ENCODE data around the gene TEKT2. TPM values are rescaled to one million over a fixed set of nuclear protein-coding genes. Genes with fewer than 3 reads are reported as not detected.

The TEKT2 gene
- total RNA-seq, 2 experiments from 2014 or later: not detected

DNA sequence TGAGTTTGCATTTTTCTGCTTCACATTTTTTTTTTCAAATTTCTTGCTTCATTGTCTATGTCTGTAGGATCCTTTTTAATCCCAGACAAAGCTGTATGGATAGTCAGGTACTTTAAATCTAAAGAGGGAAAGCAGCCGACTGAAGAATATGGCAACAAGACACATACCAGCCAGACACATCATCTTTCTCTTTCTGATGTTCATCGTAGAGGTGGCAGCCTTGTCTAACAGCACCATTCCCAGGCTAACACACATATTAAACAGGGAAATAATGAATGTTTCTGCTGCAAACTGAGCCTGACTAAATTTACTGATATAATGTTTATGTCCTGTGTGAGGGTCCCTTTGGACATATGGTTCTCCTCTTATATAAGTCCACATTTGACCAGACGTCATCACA is 3.7 kb upstream of the TEKT2 start:
- peaks cover 4% of the 10 kb centered on the region for H3K4me1 Mint-ChIP-seq (ENCODE audit: low read depth)
- no peak overlapping the region for H3K4me3 Mint-ChIP-seq
- no peak for ATAC-seq
- H3K36me3 Mint-ChIP-seq (ENCODE audit: low read depth): no peaks in the 10 kb centered on the region
- no peaks in the 10 kb centered on the region for H3K9me3 Mint-ChIP-seq (ENCODE audit: insufficient read depth)
- ChIA-PET CTCF (no interaction called here), POLR2A (no interaction called here)
- peaks cover 34% of the 10 kb centered on the region for H3K27me3 Mint-ChIP-seq (ENCODE audit: low read depth)
- DNase-seq: no peak
- no peak overlapping the region for H3K27ac Mint-ChIP-seq

DNA sequence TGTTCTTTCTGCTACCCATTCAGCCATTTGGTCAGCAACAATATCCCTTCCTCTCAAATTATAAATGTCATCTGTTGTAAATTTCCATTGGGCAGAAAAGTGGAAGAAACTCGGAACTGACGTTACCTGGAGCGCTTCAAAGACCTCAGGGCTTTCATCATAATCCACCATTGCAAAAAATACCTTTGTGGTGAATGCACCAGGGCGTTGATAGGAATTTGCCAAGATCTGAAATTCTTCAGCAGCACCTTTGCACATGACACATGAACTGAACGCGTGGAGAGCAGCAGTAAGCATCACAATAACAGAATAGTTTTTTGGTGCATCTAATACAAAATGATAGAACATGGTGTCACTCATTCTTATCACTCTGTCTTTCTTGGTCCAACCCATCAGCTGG is 3.1 kb upstream of the TEKT2 start:
- no peak overlapping the region for H3K4me3 Mint-ChIP-seq
- ATAC-seq (no peak), DNase-seq (no peak)
- no peaks in the 10 kb centered on the region for H3K9me3 Mint-ChIP-seq (ENCODE audit: insufficient read depth)
- no peak overlapping the region for H3K27ac Mint-ChIP-seq
- H3K4me1 Mint-ChIP-seq (ENCODE audit: low read depth): peaks cover 4% of the 10 kb centered on the region
- peaks cover 34% of the 10 kb centered on the region for H3K27me3 Mint-ChIP-seq (ENCODE audit: low read depth)
- POLR2A ChIA-PET: no interaction called here
- H3K36me3 Mint-ChIP-seq (ENCODE audit: low read depth): no peaks in the 10 kb centered on the region
- CTCF ChIA-PET: no interaction called here

DNA sequence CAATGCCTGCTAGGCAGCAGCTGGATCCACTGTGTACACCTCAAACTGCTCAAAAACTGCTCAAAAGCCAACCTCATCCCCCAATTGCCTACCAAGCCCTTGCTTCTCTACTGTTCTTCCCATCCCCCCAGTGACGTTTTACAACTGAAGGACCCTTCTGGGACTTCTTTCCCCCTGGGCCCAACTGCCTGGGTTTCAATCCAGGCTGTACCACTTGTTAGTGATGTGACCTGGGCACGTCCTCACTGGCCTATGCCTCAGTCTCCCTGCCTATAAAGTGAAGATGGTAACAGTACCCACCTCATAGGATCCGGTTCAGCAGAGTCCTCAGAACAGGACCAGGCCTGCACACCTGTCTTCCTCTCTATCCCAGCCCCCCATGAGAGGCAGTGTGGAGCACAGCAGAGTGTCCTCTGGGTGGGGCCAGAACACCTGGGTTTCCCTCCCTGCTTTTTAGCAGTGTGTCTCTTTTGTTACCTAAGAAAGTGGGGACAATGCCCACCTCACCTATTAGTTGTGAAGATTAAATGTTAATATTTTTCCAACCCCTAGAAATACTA is 1.9 kb upstream of the TEKT2 start:
- H3K27me3 Mint-ChIP-seq (ENCODE audit: low read depth): peaks cover 34% of the 10 kb centered on the region
- DNase-seq: no peak
- H3K9me3 Mint-ChIP-seq (ENCODE audit: insufficient read depth): no peaks in the 10 kb centered on the region
- H3K4me3 Mint-ChIP-seq: no peak overlapping the region
- ChIA-PET CTCF (no interaction called here), POLR2A (interaction anchor here (0.7 kb wide), 1 partner anchor 274 kb away, joined by 3 read pairs; no protein-coding TSS in a partner anchor)
- no peak overlapping the region for H3K27ac Mint-ChIP-seq
- peaks cover 4% of the 10 kb centered on the region for H3K4me1 Mint-ChIP-seq (ENCODE audit: low read depth)
- H3K36me3 Mint-ChIP-seq (ENCODE audit: low read depth): no peaks in the 10 kb centered on the region
- ATAC-seq: no peak

DNA sequence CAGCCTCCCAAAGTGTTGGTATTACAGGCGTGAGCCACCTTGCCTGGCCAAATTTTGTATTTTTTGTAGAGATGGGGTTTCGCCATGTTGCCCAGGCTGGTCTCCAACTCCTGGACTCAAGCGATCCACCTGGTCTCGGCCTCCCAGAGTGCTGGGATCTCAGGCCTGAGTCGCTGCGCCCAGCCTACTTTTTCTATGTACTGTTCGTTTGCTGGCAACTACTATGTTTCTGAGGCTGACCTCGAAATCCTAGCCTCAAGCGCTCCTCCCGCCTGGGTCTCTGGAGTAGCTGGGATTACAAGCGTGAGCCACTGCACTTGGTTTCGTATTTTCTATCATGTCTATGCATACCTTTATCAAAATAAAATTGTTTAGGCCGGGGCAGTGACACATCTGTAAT is 675 bp upstream of the TEKT2 start:
- Mint-ChIP-seq H3K27ac (no peak overlapping the region), H3K27me3 (ENCODE audit: low read depth) (peaks cover 34% of the 10 kb centered on the region), H3K36me3 (ENCODE audit: low read depth) (no peaks in the 10 kb centered on the region), H3K4me1 (ENCODE audit: low read depth) (peaks cover 5% of the 10 kb centered on the region), H3K4me3 (no peak overlapping the region), H3K9me3 (ENCODE audit: insufficient read depth) (no peaks in the 10 kb centered on the region)
- ATAC-seq: no peak
- POLR2A ChIA-PET: no interaction called here
- DNase-seq: no peak
- CTCF ChIA-PET: no interaction called here

- DNase-seq (no peak), ATAC-seq (no peak)
- Mint-ChIP-seq H3K27ac (no peak overlapping the region), H3K36me3 (ENCODE audit: low read depth) (peaks cover 5% of the 10 kb centered on the region), H3K4me1 (ENCODE audit: low read depth) (peaks cover 11% of the 10 kb centered on the region), H3K9me3 (ENCODE audit: insufficient read depth) (no peaks in the 10 kb centered on the region), H3K4me3 (no peak overlapping the region), H3K27me3 (ENCODE audit: low read depth) (peaks cover 34% of the 10 kb centered on the region)
- POLR2A ChIA-PET: no interaction called here
- CTCF ChIA-PET: interaction anchor here (1.0 kb wide), 1 partner anchor 50 kb away, joined by 4 read pairs; no protein-coding TSS in a partner anchor
Observed at GRCh38 chr1:36084497-36085115, 712 bp downstream of the TEKT2 start.

DNA sequence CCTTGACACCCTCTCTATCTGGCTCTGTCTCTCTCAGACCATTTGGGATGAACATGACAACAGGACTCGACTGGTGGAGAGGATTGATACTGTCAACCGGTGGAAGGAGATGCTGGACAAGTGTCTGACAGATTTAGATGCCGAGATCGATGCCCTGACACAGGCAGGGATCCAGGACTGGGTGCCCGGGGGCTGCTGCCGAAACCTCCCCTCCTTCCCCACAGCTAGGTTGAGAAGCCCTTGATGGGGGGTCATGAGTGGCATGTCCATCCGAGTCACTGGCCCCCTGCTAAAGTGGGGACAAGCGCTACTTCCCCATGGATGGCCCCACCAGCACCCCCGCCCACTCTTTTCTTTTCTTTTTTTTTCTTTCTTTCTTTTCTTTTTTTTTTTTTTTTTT is 1.2 kb downstream of the TEKT2 start:
- H3K4me1 Mint-ChIP-seq (ENCODE audit: low read depth): peaks cover 16% of the 10 kb centered on the region
- ChIA-PET CTCF (interaction anchor here (1.1 kb wide), 1 partner anchor 127 kb away, joined by 3 read pairs; no protein-coding TSS in a partner anchor), POLR2A (no interaction called here)
- peaks cover 34% of the 10 kb centered on the region for H3K27me3 Mint-ChIP-seq (ENCODE audit: low read depth)
- peaks cover 10% of the 10 kb centered on the region for H3K36me3 Mint-ChIP-seq (ENCODE audit: low read depth)
- H3K27ac Mint-ChIP-seq: no peak overlapping the region
- no peak overlapping the region for H3K4me3 Mint-ChIP-seq
- no peaks in the 10 kb centered on the region for H3K9me3 Mint-ChIP-seq (ENCODE audit: insufficient read depth)
- ATAC-seq (no peak), DNase-seq (no peak)

DNA sequence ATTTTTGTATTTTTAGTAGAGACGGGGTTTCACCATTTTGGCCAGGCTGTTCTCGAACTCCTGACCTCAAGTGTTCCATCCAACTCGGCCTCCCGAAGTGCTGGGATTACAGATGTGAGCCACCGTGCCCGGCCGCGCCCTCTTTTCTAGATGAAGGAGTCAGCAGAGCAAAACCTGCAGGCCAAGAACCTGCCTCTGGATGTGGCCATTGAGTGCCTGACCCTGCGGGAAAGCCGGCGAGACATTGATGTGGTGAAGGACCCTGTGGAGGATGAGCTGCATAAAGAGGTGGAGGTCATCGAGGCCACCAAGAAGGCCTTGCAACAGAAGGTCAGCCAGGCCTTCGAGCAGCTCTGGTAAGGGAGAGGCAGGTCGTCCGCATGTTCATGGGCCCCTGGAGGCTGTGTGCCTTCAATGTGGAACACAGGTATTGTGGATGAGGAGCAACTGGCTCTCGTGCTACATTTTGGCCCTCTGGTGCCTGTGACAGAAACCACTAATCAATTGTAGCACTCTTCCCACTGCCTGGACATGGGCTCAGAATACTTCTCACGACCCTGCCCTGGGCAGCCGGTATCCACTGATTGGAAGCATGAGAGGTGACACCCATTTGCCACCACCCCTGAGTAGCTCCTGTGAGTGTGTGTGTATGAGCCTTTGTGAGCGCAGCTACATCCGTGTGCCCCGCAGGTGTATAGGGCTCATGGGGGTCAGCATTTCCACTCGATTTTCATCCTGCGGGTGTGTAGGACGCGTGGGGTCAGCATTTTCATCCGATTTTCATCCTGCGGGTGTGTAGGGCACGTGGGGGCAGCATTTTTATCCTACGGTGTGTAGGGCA is 2.0 kb downstream of the TEKT2 start:
- no peak overlapping the region for H3K27ac Mint-ChIP-seq
- CTCF ChIA-PET: interaction anchor here (0.9 to 1.2 kb wide), 3 partner anchors 49 to 203 kb away, joined by 3 read pairs; partner anchors contain the start of gene AGO1
- POLR2A ChIA-PET: interaction anchor here (0.6 to 1.3 kb wide), 2 partner anchors 154 to 155 kb away, joined by 4 to 5 read pairs; partner anchors contain the start of gene AGO3

DNA sequence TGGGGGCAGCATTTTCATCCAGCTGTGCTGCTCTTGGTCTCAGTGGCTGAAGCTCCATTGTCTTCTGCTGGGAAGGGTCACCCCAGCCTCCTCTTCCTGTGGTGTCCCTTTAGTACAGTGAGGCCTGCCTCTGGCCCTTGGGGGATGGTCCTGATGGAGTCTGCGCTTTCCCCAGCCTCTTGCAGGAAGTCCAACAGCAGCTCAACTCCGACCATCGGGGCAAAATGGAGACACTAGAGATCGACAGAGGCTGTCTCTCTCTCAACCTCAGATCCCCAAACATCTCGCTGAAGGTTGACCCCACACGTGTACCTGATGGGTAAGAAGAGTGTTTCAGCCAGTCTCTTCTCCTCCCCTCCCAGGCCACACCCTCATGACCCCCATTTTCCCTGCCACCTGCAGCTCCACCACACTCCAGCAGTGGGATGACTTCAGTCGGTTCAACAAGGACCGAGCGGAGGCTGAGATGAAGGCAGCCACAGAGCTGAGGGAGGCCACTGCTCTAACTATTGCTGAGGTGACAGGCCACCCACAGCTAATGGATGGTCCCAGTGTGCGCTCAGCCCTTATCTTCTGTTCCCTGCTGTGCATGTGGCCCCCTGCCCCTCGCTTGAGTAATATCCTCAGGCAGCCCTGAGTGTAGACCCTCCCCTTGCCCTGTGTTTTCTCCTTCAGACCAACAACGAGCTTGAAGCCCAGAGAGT is 2.8 kb downstream of the TEKT2 start:
- CTCF ChIA-PET: interaction anchor here (0.9 to 1.2 kb wide), 2 partner anchors 49 to 203 kb away, joined by 3 read pairs; partner anchors contain the start of gene AGO1

More for the DNA sequence above, 2.0 kb downstream of the TEKT2 start:
- Mint-ChIP-seq H3K9me3 (ENCODE audit: insufficient read depth) (no peaks in the 10 kb centered on the region), H3K27me3 (ENCODE audit: low read depth) (peaks cover 27% of the 10 kb centered on the region), H3K4me1 (ENCODE audit: low read depth) (peaks cover 18% of the 10 kb centered on the region), H3K4me3 (no peak overlapping the region), H3K36me3 (ENCODE audit: low read depth) (peaks cover 12% of the 10 kb centered on the region)
- ATAC-seq (no peak), DNase-seq (no peak)

GRCh38 chr1:36087233-36088123 is 3.6 kb downstream of the TEKT2 start:
- no peaks in the 10 kb centered on the region for H3K9me3 Mint-ChIP-seq (ENCODE audit: insufficient read depth)
- H3K27ac Mint-ChIP-seq: peak overlapping the region; percentile 89
- ATAC-seq: no peak
- peaks cover 15% of the 10 kb centered on the region for H3K27me3 Mint-ChIP-seq (ENCODE audit: low read depth)
- peaks cover 26% of the 10 kb centered on the region for H3K36me3 Mint-ChIP-seq (ENCODE audit: low read depth)
- CTCF ChIA-PET: interaction anchor here (0.7 to 1.2 kb wide), 3 partner anchors 48 to 205 kb away, joined by 3 read pairs; partner anchors contain the start of gene AGO1
- peaks cover 24% of the 10 kb centered on the region for H3K4me1 Mint-ChIP-seq (ENCODE audit: low read depth)
- no peak for DNase-seq
- POLR2A ChIA-PET: no interaction called here
- peak overlapping the region; percentile 85 for H3K4me3 Mint-ChIP-seq

More for the DNA sequence above, 2.8 kb downstream of the TEKT2 start:
- Mint-ChIP-seq H3K9me3 (ENCODE audit: insufficient read depth) (no peaks in the 10 kb centered on the region), H3K27me3 (ENCODE audit: low read depth) (peaks cover 22% of the 10 kb centered on the region), H3K36me3 (ENCODE audit: low read depth) (peaks cover 18% of the 10 kb centered on the region), H3K27ac (peak overlapping the region; percentile 35), H3K4me3 (no peak overlapping the region), H3K4me1 (ENCODE audit: low read depth) (peaks cover 23% of the 10 kb centered on the region)
- POLR2A ChIA-PET: interaction anchor here (0.6 to 1.3 kb wide), 2 partner anchors 154 to 156 kb away, joined by 4 to 5 read pairs; partner anchors contain the start of gene AGO3
- DNase-seq (no peak), ATAC-seq (no peak)

- Mint-ChIP-seq H3K9me3 (ENCODE audit: insufficient read depth) (no peaks in the 10 kb centered on the region), H3K36me3 (ENCODE audit: low read depth) (peaks cover 33% of the 10 kb centered on the region), H3K27me3 (ENCODE audit: low read depth) (peaks cover 10% of the 10 kb centered on the region), H3K27ac (peak overlapping the region; percentile 89), H3K4me3 (peak overlapping the region; percentile 85), H3K4me1 (ENCODE audit: low read depth) (peaks cover 24% of the 10 kb centered on the region)
- POLR2A ChIA-PET: no interaction called here
- CTCF ChIA-PET: no interaction called here
- ATAC-seq (peak; percentile 32), DNase-seq (no peak)
Observed at GRCh38 chr1:36088265-36088576, 4.3 kb downstream of the TEKT2 start.
